ENCODE measurements around the gene CALML5. TPM values are rescaled to one million over a fixed set of nuclear protein-coding genes. Genes with fewer than 3 reads are reported as not detected.

The CALML5 gene
- total and polyA plus RNA-seq, 8 donors, result 0.92 to 16.2 (median 2.4) TPM; not detected in 5

- Histone ChIP-seq H3K9me3 (peaks cover 0 to 10% (median 0%) of the 10 kb centered on the region in 4 donors), H3K36me3 (no peaks in the 10 kb centered on the region), H3K27me3 (no peaks in the 10 kb centered on the region), H3K27ac (peak overlapping the region; percentile 87 to 97 (median 91)), H3K4me3 (no peak overlapping the region), H3K4me1 (peaks cover 47 to 65% (median 52%) of the 10 kb centered on the region in 4 donors)
- DNase-seq, result peak; percentile 65 to 80
- intact Hi-C loops (cut with DNase I; ENCODE audit: low total_unique reads), result no loop called here
- 22 to 48% (median 38%) methylated on average over 19 to 23 of the region's 23 CpGs for WGBS, 5 donors
- TF ChIP-seq POLR2A (IDR thresholded peaks at IDR 0.05), result no peak
- no peak for TF ChIP-seq CTCF (IDR thresholded peaks at IDR 0.05)
- no peak for TF ChIP-seq EP300 (IDR thresholded peaks at IDR 0.05)
- peak in 2 of 3 donors; percentile 52 to 81 for TF ChIP-seq POLR2AphosphoS5 (IDR thresholded peaks at IDR 0.05)
Measured at GRCh38 chr10:5545778-5546710, 46.7 kb upstream of the CALML5 start.

GRCh38 chr10:5545426-5545777, 46.0 kb upstream of the CALML5 start:
- H3K9me3 ChIP-seq, result peaks cover 0 to 10% (median 0%) of the 10 kb centered on the region in 4 donors
- no peaks in the 10 kb centered on the region for H3K27me3 ChIP-seq
- no peak overlapping the region for H3K4me3 ChIP-seq
- intact Hi-C loops (cut with DNase I; ENCODE audit: low total_unique reads), result no loop called here
- 42 to 66% (median 62%) methylated on average over 2 of the region's 2 CpGs for WGBS, 5 donors
- TF ChIP-seq POLR2A (IDR thresholded peaks at IDR 0.05), result no peak
- no peak for TF ChIP-seq CTCF (IDR thresholded peaks at IDR 0.05)
- no peak for TF ChIP-seq POLR2AphosphoS5 (IDR thresholded peaks at IDR 0.05)
- TF ChIP-seq EP300 (IDR thresholded peaks at IDR 0.05), result no peak
- peaks cover 44 to 59% (median 52%) of the 10 kb centered on the region in 4 donors for H3K4me1 ChIP-seq
- H3K36me3 ChIP-seq, result no peaks in the 10 kb centered on the region
- H3K27ac ChIP-seq, result peak overlapping the region; percentile 87 to 97 (median 91)
- DNase-seq, result no peak

- Histone ChIP-seq H3K27ac (peak overlapping the region; percentile 87 to 97 (median 91)), H3K9me3 (peaks cover 0 to 10% (median 0%) of the 10 kb centered on the region in 4 donors), H3K27me3 (no peaks in the 10 kb centered on the region), H3K4me1 (peaks cover 44 to 58% (median 52%) of the 10 kb centered on the region in 4 donors), H3K4me3 (no peak overlapping the region), H3K36me3 (no peaks in the 10 kb centered on the region)
- WGBS, 5 donors, result 38 to 76% (median 57%) methylated on average over 1 of the region's 1 CpG
- TF ChIP-seq EP300 (IDR thresholded peaks at IDR 0.05), result no peak
- no peak for TF ChIP-seq POLR2AphosphoS5 (IDR thresholded peaks at IDR 0.05)
- TF ChIP-seq CTCF (IDR thresholded peaks at IDR 0.05), result no peak
- TF ChIP-seq POLR2A (IDR thresholded peaks at IDR 0.05), result no peak
- DNase-seq, result peak in 1 of 2 donors; percentile 25
- intact Hi-C loops (cut with DNase I; ENCODE audit: low total_unique reads), result no loop called here
Measured at GRCh38 chr10:5545011-5545410, 45.6 kb upstream of the CALML5 start.

GRCh38 chr10:5544216-5544805, 44.9 kb upstream of the CALML5 start:
- H3K4me3 ChIP-seq, result no peak overlapping the region
- peak; percentile 25 to 55 for DNase-seq
- peaks cover 0 to 10% (median 0%) of the 10 kb centered on the region in 4 donors for H3K9me3 ChIP-seq
- no peaks in the 10 kb centered on the region for H3K36me3 ChIP-seq
- H3K4me1 ChIP-seq, result peaks cover 42 to 54% (median 48%) of the 10 kb centered on the region in 4 donors
- H3K27me3 ChIP-seq, result no peaks in the 10 kb centered on the region
- intact Hi-C loops (cut with DNase I; ENCODE audit: low total_unique reads), result no loop called here
- TF ChIP-seq POLR2AphosphoS5 (IDR thresholded peaks at IDR 0.05), result peak in 2 of 3 donors; percentile 33 to 39
- no peak for TF ChIP-seq POLR2A (IDR thresholded peaks at IDR 0.05)
- 29 to 55% (median 45%) methylated on average over 6 of the region's 6 CpGs for WGBS, 5 donors
- H3K27ac ChIP-seq, result peak overlapping the region; percentile 87 to 97 (median 91)

Measured in stomach (tissue), 9 donors.